ENCODE data around the gene THEM5. TPM values are rescaled to one million over a fixed set of nuclear protein-coding genes. Genes with fewer than 3 reads are reported as not detected.

Gene THEM5
- polyA plus RNA-seq, 1 donor from 2014 or later, result not detected

GRCh38 chr1:151839082-151839412 is 14.5 kb downstream of the THEM5 start:
- H3K27me3 Mint-ChIP-seq, result peaks cover 11% of the 10 kb centered on the region
- peaks cover 0 to 3% (median 0%) of the 10 kb centered on the region in 3 donors for H3K9me3 Mint-ChIP-seq
- H3K4me1 Mint-ChIP-seq, result peaks cover 15 to 18% (median 16%) of the 10 kb centered on the region in 3 donors
- H3K27ac Mint-ChIP-seq, result peak overlapping the region in 2 of 3 donors; percentile 57 to 77
- H3K4me3 Mint-ChIP-seq, result peak overlapping the region; percentile 79 to 89 (median 85)
- no peaks in the 10 kb centered on the region for H3K36me3 Mint-ChIP-seq

DNA sequence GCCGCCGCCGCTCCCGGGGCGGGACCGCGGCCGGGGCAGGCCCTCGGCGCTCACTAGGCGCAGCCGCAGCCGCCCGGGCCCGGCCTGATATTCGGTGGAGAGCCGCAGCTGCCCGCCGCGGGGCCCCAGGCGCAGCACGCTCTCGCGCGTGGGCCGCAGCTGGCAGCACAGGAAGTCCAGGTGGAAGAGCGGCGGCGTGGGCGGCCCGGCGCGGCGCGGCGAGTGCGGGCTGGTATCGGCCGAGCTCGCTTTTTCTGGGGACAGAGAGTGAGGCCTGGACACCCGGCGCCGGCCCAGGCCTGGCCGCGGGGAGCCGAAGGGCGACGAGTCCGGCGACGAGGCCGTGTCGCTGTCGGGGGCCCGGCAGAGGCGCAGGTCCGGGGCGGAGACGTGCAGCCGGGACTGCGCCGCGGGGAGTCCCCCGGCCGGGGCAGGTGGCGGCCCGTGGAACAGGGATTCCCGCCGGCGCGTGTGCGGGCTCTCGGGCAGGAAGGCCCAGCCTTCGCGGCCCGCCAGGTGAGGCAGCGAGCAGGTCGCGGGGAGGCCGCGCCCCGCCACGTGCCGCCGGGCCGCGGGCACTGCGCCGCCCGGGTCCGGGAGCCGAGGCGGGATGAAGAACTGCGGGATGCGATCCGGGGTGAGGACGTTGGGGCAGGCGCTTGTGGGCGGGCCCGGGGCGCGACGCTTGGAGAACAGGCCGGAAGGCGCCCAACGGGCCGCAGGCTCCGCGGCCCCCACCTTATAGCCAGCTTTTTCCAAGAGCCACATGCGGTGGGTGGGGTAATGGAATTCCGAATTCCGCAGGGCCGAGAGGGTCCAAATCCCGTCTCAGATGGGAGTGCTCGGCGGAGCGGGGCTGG is 15.1 kb downstream of the THEM5 start:
- Mint-ChIP-seq H3K9me3 (peaks cover 0 to 2% (median 0%) of the 10 kb centered on the region in 3 donors), H3K27me3 (peaks cover 11% of the 10 kb centered on the region), H3K36me3 (no peaks in the 10 kb centered on the region), H3K4me1 (peaks cover 14 to 16% (median 15%) of the 10 kb centered on the region in 3 donors), H3K27ac (peak overlapping the region in 1 of 3 donors; percentile 57), H3K4me3 (peak overlapping the region; percentile 79 to 89 (median 85))

DNA sequence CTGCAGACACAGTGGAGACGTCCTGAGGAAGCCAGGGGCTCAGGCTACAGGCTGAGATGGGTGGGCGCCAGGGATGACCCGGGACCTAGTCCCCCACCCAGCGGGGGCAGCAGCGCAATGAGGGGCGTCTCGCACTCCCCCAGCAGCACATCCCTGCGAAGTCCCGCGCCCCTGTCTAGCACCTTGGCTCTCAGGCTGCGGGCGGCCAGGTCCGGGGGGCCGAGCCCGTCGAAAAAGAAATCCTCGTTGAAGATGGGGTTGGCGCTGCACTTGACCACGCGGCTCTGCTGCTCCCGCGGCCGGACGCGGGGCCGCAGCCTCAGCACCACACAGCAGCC is 15.7 kb downstream of the THEM5 start:
- peaks cover 10 to 12% (median 11%) of the 10 kb centered on the region in 3 donors for H3K4me1 Mint-ChIP-seq
- H3K27me3 Mint-ChIP-seq, result peaks cover 11% of the 10 kb centered on the region
- no peaks in the 10 kb centered on the region for H3K36me3 Mint-ChIP-seq
- no peaks in the 10 kb centered on the region for H3K9me3 Mint-ChIP-seq
- H3K4me3 Mint-ChIP-seq, result peak overlapping the region; percentile 77 to 94 (median 86)
- H3K27ac Mint-ChIP-seq, result peak overlapping the region in 1 of 3 donors; percentile 98

- Mint-ChIP-seq H3K9me3 (no peaks in the 10 kb centered on the region), H3K36me3 (no peaks in the 10 kb centered on the region), H3K4me3 (peak overlapping the region; percentile 77 to 94 (median 86)), H3K27me3 (peaks cover 11% of the 10 kb centered on the region), H3K4me1 (peaks cover 10 to 12% (median 11%) of the 10 kb centered on the region in 3 donors), H3K27ac (peak overlapping the region; percentile 46 to 98 (median 59))
These were observed 16.3 kb downstream of the THEM5 start for GRCh38 chr1:151837197-151837596.

DNA sequence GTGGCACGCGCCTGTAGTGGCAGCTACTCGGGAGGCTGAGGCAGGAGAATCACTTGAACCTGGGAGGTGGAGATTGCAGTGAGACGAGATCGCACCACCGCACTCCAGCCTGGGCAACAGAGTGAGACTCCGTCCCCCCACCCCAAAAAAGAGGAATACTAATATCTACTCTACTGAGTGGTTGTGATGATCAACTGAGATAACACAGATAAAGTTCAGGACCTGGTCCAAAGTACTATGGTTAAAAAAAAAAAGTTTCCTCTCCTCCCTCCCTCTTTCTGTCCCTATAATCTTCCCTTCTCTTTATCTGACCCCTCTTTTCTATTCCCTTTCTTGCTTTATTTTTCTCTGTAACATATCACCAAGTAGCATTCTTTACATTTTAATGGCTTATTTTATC is 17.9 kb downstream of the THEM5 start:
- no peaks in the 10 kb centered on the region for H3K36me3 Mint-ChIP-seq
- H3K27me3 Mint-ChIP-seq, result peaks cover 11% of the 10 kb centered on the region
- H3K4me3 Mint-ChIP-seq, result peak overlapping the region in 1 of 4 donors; percentile 52
- peaks cover 10 to 14% (median 11%) of the 10 kb centered on the region in 3 donors for H3K4me1 Mint-ChIP-seq
- H3K9me3 Mint-ChIP-seq, result no peaks in the 10 kb centered on the region
- peak overlapping the region in 1 of 3 donors; percentile 82 for H3K27ac Mint-ChIP-seq

DNA sequence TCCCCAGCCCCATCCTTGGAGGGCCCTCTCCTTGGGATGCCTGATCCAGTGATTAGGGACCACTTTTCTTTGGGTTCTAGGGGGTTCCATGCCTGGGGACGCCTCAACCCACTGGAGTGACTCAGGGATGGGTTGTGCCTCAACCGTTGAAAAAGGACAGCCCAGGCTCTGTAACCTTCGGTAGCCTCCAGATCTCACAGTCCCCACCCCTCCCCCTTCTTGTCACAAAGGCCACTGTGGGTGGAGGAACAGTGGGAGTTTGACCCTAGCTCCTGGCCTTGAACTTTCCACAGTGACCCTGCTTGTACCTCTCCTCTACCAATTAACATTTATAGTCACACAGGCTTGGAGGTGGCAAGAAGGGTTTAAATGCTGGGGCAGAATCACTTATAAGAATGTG is 19.3 kb downstream of the THEM5 start:
- H3K27ac Mint-ChIP-seq, result no peak overlapping the region
- H3K27me3 Mint-ChIP-seq, result peaks cover 16% of the 10 kb centered on the region
- no peak overlapping the region for H3K4me3 Mint-ChIP-seq
- H3K36me3 Mint-ChIP-seq, result no peaks in the 10 kb centered on the region
- peaks cover 8 to 15% (median 12%) of the 10 kb centered on the region in 3 donors for H3K4me1 Mint-ChIP-seq
- no peaks in the 10 kb centered on the region for H3K9me3 Mint-ChIP-seq

DNA sequence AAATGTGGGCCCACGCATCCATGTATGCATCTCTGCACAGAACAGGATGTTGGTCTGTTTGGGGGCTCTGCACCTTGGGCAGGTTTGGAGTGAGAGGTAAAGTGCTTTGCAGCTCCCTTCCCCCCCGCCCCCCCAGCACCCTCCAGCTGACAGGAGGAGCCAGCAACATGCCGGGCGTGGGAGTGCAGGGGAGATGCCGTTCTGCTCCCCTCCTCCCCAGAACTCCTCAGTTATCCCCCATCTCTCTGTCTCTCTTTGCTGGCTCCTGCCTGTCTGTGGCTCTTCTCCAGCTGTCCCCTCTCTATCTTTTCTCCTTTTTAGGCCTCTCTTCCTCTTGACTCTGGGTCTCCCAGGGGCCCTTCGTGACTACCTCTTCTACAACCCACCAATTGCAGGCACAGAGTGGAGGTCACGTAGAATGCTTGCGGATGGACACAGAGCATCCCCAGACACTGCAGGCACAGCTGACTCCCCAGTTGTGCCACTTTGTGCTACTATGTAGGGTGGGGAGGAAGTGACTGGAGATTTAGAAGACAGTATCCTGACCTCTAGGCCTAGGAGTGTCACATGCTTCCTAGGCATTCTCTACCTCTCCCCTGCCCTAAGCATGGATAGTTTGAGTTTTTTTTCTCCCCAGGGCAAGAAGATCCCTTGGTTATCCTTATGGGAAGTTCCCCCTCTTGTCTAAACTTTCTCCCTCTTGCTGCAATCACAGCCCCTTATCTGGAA is 20.2 kb downstream of the THEM5 start:
- peaks cover 8 to 15% (median 15%) of the 10 kb centered on the region in 3 donors for H3K4me1 Mint-ChIP-seq
- H3K36me3 Mint-ChIP-seq, result no peaks in the 10 kb centered on the region
- H3K27me3 Mint-ChIP-seq, result peaks cover 19% of the 10 kb centered on the region
- H3K9me3 Mint-ChIP-seq, result no peaks in the 10 kb centered on the region
- no peak overlapping the region for H3K4me3 Mint-ChIP-seq
- H3K27ac Mint-ChIP-seq, result no peak overlapping the region

DNA sequence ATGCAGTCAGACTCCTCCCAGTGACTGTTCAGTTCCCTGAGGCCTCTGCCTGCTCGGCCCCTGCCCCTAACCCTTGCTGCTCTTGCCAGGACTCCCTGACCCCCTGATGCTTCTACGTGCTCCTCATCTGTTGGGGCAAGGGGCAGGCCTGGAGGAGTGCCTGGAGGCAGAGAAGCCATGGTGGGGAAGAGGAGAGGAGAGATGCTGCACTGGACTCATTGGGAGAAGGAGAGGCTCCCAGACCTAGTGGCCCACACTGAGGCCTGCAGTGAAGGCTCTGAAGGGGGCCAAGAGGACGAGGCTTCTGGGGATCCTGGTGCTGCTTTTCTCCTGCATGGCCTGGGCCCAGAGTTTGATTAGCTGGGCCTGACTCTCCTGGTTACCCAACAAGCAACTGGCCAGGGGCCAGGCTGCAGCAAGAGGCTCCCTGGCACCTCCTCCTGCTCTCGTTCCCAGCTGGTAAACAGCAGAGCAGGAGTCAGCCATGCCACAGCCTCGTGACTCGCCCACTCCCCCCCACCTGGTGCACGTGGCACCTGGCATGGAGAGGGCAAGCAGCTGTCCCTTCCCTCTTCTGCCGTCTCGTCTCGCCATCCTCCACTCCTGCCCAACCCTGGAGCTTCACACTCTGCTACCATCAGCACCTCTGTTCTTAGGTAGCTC is 21.1 kb downstream of the THEM5 start:
- Mint-ChIP-seq H3K4me3 (no peak overlapping the region), H3K27ac (no peak overlapping the region), H3K36me3 (no peaks in the 10 kb centered on the region), H3K27me3 (peaks cover 19% of the 10 kb centered on the region), H3K9me3 (no peaks in the 10 kb centered on the region), H3K4me1 (peaks cover 5 to 12% (median 12%) of the 10 kb centered on the region in 3 donors)

DNA sequence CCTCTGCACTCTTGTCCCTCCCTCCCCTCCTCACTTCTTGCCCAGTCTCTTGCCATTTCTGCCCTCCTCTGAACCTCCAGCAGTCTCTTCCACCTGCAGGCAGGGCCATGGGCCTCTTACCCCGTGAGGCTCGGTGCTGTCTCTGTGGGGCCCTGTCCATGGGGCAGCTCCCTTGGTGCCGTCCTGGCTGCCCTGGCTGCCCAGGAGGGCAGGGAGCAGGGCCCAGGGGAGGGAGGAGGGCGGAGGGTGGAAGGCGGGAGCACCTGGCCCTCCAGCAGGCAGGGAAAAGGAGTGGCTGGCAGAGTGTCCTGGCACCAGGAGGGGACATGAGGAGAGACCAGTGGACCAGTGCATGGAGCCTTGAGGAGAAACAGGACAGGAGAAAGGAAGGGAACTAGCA is 21.9 kb downstream of the THEM5 start, which contains the start of gene RORC:
Gene RORC, minus strand, starts transcription at position 198 of the 400 bp plus-strand sequence. Its CDS starts 38 bp downstream, at position 160.
- Mint-ChIP-seq H3K9me3 (no peaks in the 10 kb centered on the region), H3K36me3 (no peaks in the 10 kb centered on the region), H3K4me3 (peak within 1 kb of the TSS in 1 of 4 donors; percentile 82), H3K27ac (peak within 1 kb of the TSS in 1 of 3 donors; percentile 62), H3K27me3 (peaks cover 18% of the 10 kb centered on the region), H3K4me1 (peaks cover 5 to 8% (median 8%) of the 10 kb centered on the region in 3 donors)

DNA sequence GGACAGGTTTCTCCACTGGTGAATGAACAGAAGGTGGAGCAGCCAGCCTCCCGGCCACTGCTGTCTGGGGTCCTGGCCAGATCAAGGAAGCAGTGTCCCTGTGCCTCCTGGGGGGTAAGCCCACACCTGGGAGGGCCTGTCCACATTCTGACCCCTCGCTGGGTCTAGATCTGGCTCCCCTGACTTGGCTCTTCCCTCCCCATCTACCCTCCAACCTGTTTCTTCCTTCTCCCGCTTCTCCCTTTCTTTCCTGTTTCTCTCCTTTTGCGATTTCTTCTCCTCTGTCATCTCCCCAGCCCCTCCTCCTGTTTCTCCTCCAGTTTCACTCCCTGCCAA is 22.3 kb downstream of the THEM5 start:
- H3K9me3 Mint-ChIP-seq, result no peaks in the 10 kb centered on the region
- no peaks in the 10 kb centered on the region for H3K36me3 Mint-ChIP-seq
- peak overlapping the region in 1 of 4 donors; percentile 82 for H3K4me3 Mint-ChIP-seq
- peaks cover 15% of the 10 kb centered on the region for H3K27me3 Mint-ChIP-seq
- no peak overlapping the region for H3K27ac Mint-ChIP-seq
- H3K4me1 Mint-ChIP-seq, result peaks cover 3 to 6% (median 5%) of the 10 kb centered on the region in 3 donors

- no peaks in the 10 kb centered on the region for H3K9me3 Mint-ChIP-seq
- no peaks in the 10 kb centered on the region for H3K36me3 Mint-ChIP-seq
- no peak overlapping the region for H3K27ac Mint-ChIP-seq
- no peak overlapping the region for H3K4me3 Mint-ChIP-seq
- peaks cover 3 to 6% (median 5%) of the 10 kb centered on the region in 3 donors for H3K4me1 Mint-ChIP-seq
- peaks cover 17% of the 10 kb centered on the region for H3K27me3 Mint-ChIP-seq
These were observed 23.5 kb downstream of the THEM5 start for GRCh38 chr1:151830055-151830454.

DNA sequence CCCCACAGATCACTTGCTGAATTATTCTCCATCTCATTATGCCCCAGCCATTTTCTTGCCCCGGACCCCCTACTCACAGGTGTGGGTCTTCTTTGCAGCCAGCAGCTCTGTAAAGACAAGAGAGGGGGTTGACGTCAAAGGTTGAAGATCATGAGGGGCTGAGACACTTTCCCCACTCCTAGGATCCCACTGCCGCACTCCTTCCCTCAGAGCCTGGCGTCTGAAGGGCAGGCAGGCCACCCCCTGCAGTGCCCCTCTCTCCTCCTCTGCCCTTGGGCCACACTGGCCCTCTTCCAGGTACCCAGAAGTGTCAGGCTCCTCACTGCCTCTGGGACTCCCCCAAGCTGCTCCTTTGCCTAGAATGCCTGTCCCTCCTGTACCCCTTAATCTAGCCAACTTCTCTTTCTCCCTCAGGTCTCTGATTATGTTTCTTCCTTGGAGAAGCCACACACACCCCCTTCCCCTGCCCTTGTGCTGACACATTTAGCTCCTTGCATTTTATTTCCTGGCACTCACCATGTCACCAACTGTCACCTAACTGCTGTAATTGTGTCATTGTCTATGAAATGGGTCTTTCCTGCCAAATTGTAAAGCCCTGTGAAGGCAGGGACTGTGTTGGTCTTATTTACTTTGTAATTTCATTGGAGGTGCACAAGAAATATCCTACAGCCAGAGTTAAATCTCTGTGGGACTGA is 24.0 kb downstream of the THEM5 start:
- H3K36me3 Mint-ChIP-seq, result no peaks in the 10 kb centered on the region
- H3K27me3 Mint-ChIP-seq, result peaks cover 18% of the 10 kb centered on the region
- no peaks in the 10 kb centered on the region for H3K9me3 Mint-ChIP-seq
- H3K27ac Mint-ChIP-seq, result peak overlapping the region in 1 of 3 donors; percentile 86
- peaks cover 3 to 6% (median 5%) of the 10 kb centered on the region in 3 donors for H3K4me1 Mint-ChIP-seq
- H3K4me3 Mint-ChIP-seq, result peak overlapping the region in 1 of 4 donors; percentile 76

- Mint-ChIP-seq H3K4me3 (peak overlapping the region in 2 of 4 donors; percentile 10 to 76), H3K9me3 (no peaks in the 10 kb centered on the region), H3K27ac (peak overlapping the region in 1 of 3 donors; percentile 86), H3K27me3 (peaks cover 18% of the 10 kb centered on the region), H3K36me3 (no peaks in the 10 kb centered on the region), H3K4me1 (peaks cover 3 to 6% (median 5%) of the 10 kb centered on the region in 3 donors)
These were observed 24.6 kb downstream of the THEM5 start for GRCh38 chr1:151828921-151829320.

DNA sequence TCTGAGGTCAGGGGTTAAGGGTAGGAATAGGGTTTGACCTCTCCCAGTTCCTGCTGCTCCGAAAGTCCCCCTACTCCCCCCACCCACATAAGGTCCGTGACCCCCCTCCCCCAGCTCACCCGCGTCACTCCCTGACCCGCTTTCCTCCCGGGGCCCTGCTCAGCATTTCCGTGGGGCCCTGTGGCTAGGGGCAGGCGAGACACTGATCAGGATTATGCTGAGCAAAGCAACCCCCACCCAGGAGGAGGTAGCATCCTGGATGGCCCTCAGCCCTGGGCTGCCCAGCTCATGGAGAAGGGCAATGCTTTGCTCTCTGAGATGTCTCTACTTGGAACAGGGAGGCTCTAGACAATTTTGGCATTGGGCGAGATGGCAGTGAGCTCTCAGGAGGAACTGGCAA is 25.7 kb downstream of the THEM5 start:
- Mint-ChIP-seq H3K36me3 (no peaks in the 10 kb centered on the region), H3K4me3 (no peak overlapping the region), H3K9me3 (no peaks in the 10 kb centered on the region), H3K4me1 (peaks cover 0 to 6% (median 5%) of the 10 kb centered on the region in 3 donors), H3K27ac (no peak overlapping the region), H3K27me3 (peaks cover 18% of the 10 kb centered on the region)

All from IgD-negative memory B cell (primary cell).